Measurements from ENCODE around the gene FGFBP2.

FGFBP2 gene

DNA sequence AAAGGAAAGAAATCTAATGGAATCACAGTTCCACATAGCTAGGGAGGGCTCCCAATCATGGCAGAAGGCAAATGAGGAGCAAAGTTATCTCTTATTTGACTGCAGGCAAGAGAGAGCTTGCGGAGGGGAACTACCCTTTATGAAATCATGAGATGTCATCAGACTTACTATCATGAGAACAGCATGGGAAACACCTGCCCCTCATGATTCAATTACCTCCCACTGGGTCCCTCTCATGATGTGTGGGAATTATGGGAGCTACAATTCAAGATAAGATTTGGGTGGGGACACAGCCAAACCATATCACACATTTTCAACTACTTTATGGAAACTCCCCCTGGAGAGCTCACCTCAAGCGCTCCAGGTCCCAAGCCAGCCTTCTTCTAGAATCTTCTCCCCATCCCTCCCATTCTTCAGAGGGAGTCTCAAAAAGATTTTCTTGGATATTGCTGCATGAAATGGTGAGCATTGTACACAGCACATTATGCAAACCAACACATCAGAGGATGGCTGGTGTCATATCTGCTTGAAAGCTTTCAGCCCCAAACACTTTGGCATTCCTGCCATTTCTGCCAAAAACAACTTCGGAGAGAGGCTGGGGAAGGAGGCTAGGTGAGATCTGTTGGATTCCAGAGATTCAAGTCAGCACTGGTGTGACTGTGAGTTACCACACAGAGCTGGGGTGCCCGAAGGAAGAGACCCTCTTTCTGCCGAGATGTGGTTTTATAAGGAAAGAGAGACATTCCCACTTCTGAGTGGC is 31.3 kb downstream of the FGFBP2 start:
- no peak for FAIRE-seq
- TF ChIP-seq, protein P1, sequence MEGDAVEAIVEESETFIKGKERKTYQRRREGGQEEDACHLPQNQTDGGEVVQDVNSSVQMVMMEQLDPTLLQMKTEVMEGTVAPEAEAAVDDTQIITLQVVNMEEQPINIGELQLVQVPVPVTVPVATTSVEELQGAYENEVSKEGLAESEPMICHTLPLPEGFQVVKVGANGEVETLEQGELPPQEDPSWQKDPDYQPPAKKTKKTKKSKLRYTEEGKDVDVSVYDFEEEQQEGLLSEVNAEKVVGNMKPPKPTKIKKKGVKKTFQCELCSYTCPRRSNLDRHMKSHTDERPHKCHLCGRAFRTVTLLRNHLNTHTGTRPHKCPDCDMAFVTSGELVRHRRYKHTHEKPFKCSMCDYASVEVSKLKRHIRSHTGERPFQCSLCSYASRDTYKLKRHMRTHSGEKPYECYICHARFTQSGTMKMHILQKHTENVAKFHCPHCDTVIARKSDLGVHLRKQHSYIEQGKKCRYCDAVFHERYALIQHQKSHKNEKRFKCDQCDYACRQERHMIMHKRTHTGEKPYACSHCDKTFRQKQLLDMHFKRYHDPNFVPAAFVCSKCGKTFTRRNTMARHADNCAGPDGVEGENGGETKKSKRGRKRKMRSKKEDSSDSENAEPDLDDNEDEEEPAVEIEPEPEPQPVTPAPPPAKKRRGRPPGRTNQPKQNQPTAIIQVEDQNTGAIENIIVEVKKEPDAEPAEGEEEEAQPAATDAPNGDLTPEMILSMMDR (IDR thresholded peaks at IDR 0.05; ENCODE audit: insufficient read depth, missing control alignments): no peak

DNA sequence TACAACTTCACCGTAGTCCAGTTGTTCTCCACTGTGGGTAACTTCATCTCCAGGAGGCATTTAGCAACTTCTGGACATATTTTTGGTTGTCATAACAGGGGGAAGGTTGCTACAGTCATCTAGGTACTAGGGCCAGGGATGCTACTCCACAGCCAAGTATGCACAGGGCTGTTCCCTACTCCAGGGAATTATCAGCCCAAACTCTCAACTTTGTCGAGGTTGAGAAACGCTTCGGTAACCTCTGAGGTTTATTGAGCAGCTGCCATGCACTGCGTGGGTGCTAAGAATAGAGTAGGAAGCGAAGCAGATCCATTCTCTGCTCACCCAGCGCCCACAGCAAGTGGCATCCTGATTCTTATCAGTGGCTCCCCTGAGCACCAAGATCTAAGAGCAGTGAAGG is 32.7 kb downstream of the FGFBP2 start:
- DNase-seq (ENCODE audit: insufficient read length, low spot score) (no peak), FAIRE-seq (no peak)
- TF ChIP-seq, protein P1 (IDR thresholded peaks at IDR 0.05; ENCODE audit: insufficient read depth, missing control alignments): no peak

More for the DNA sequence above, 31.3 kb downstream of the FGFBP2 start:
- no peak for DNase-seq (ENCODE audit: insufficient read length, low spot score)

DNA sequence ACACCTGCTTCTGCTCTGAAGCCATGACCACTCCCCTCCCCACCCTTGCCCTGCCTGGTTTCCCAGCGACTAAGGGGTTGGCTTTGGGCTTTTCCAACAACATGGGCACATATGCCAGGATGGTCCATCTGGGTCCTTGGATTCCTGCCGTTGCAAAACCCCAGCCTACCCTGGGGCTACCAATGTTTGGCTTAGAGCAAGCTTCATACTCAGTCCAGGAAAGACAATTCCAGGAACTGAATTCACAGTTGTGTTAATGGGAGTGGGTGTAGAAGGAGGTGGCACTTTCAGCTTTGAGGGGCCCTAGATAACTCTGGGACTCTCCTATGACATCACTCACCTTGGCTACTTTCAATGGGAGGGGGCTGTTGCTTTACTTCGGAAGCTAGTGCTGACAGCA is 33.4 kb downstream of the FGFBP2 start:
- no peak for DNase-seq (ENCODE audit: insufficient read length, low spot score)
- TF ChIP-seq, protein P1 (IDR thresholded peaks at IDR 0.05; ENCODE audit: insufficient read depth, missing control alignments): no peak
- FAIRE-seq: no peak

DNA sequence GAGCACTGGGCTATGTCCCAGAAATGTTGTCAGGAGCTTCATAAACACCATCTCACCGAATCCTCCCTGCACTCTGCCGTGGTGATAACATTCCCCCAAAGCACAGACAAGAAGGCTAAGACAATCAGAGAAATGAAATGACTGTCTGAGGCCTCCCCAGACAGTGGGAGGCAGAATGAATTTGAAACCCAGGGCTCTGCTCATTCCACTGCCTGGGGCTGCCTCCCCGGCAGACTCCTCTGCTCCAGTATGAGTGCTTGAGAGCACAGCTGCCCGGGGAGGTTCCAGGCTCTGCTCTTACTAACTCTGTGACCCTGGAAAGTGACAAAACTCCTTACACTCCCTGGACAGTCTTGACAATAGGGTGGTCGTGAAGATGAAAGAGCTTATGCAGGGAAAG is 34.1 kb downstream of the FGFBP2 start:
- FAIRE-seq: no peak
- DNase-seq (ENCODE audit: insufficient read length, low spot score): no peak
- TF ChIP-seq, protein P1 (IDR thresholded peaks at IDR 0.05; ENCODE audit: insufficient read depth, missing control alignments): no peak

DNA sequence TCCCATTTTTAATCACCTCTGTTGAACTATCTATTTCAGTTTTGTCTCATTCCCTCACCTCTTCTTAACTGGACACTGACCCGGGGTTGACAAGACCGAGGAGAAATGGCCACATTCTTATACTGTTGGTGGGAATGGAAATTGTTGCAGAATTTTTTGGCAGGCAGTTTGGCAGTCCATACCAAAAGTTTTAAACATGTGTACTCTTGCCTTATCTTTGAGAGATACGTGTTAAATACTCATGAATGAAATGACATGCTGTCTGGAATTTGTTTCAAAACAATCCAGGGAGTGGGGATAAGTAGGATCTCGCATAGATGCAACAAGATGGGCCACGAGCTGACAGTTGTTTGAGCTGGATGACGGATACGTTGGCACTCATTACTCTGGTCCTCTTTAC is 36.5 kb downstream of the FGFBP2 start:
- FAIRE-seq (no peak), DNase-seq (ENCODE audit: insufficient read length, low spot score) (no peak)
- TF ChIP-seq, protein P1 (IDR thresholded peaks at IDR 0.05; ENCODE audit: insufficient read depth, missing control alignments): no peak

DNA sequence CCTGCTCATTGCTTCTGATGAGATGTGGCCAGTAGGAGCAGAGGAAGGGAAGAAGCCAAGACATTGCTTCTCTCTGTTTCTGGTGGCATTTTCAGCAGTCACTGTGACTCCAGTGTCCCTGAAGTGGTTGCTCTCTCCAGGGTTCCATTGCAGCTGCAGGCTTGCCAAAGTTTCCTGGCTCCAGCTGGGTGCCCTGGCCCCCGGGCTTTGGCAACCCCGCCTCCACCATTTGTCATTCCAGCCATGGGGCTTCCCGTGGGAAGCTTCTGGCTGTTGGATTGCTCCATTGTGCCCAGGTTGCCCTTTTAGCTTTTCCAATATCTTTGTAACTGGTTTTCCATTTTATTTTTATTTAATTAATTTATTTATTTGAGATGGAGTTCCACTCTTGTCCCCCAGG is 37.1 kb downstream of the FGFBP2 start:
- no peak for DNase-seq (ENCODE audit: insufficient read length, low spot score)
- TF ChIP-seq, protein P1 (IDR thresholded peaks at IDR 0.05; ENCODE audit: insufficient read depth, missing control alignments): no peak
- no peak for FAIRE-seq

DNA sequence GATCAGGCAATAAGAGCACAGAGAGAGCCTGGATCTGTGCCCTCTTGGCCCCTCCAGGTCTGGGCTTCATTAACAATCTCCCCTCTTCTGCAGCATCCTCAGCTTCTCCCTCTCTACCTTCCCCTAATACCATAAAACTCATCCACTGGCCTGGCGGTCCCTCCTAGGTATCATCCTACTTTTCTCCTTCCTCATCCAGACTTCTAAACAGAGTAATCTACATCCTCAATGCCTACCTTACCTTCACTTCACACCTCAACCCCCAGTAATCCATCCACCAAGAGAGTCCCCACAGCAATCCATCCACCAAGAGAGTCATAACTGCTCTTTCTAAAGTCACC is 41.4 kb downstream of the FGFBP2 start:
- TF ChIP-seq, protein P1 (IDR thresholded peaks at IDR 0.05; ENCODE audit: insufficient read depth, missing control alignments): no peak
- no peak for FAIRE-seq
- DNase-seq (ENCODE audit: insufficient read length, low spot score): no peak

Data from D721Med (cell line).